ENCODE results near the gene SLC35G6. TPM values are rescaled to one million over a fixed set of nuclear protein-coding genes. Genes with fewer than 3 reads are reported as not detected.

The SLC35G6 gene
- total RNA-seq, 1 experiment from 2014 or later: not detected

DNA sequence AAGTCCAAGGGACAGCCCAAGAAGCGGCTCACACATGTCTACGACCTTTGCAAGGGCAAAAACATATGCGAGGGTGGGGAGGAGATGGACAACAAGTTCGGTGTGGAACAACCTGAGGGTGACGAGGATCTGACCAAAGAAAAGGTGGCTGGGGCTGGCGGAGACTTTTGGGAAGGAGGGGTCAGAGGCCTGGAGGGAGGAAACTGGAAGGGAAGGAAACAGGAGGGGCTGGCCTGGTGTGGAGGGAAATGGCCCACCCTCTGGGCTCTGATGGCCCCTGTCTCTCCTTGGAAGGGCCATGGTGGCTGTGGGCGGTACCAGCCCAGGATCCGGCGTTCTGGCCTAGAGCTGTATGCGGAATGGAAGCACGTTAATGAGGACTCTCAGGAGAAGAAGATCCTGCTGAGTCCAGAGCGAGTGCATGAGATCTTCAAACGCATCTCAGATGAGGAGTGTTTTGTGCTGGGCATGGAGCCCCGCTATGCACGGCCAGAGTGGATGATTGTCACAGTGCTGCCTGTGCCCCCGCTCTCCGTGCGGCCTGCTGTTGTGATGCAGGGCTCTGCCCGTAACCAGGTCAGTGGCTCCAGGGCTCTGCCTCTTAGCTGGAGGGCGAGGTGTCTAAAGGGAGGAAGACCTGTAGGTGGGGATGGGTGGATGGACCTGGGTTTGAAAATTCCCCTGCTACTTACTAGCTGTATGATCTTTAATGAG is 15.4 kb downstream of the SLC35G6 start:
- Histone ChIP-seq H3K9me2 (replicated peaks; ENCODE audit: low read length) (no peaks in the 10 kb centered on the region), H3K4me3 (ENCODE audit: low read length) (no peak overlapping the region), H2AFZ (ENCODE audit: low read length) (no peak overlapping the region), H3K4me2 (ENCODE audit: low read length) (no peak overlapping the region), H3K9me3 (ENCODE audit: low read length) (no peaks in the 10 kb centered on the region), H4K20me1 (ENCODE audit: low read length) (peaks cover 22% of the 10 kb centered on the region), H3K4me1 (ENCODE audit: insufficient read depth, low read length) (no peaks in the 10 kb centered on the region), H3K9ac (ENCODE audit: low read length) (no peak overlapping the region), H3K79me2 (ENCODE audit: low read length) (peaks cover 43% of the 10 kb centered on the region), H3K27ac (ENCODE audit: low read length) (no peak overlapping the region), H3K27me3 (ENCODE audit: low read length) (no peaks in the 10 kb centered on the region), H3F3A (ENCODE audit: low read length, unreplicated experiment) (no peaks in the 10 kb centered on the region), H3K36me3 (ENCODE audit: low read depth, low read length) (peaks cover 50% of the 10 kb centered on the region)
- ChIA-PET POLR2A (ENCODE audit: unreplicated experiment) (no interaction called here), CTCF (no interaction called here)
- intact Hi-C loops (cut with micrococcal nuclease): no loop called here
- DNase-seq (no peak), ATAC-seq (no peak)
- TF ChIP-seq EZH2phosphoT487 (IDR thresholded peaks at IDR 0.05; ENCODE audit: borderline replicate concordance, low read length) (no peak), EZH2 (IDR thresholded peaks at IDR 0.05; ENCODE audit: low read length, unreplicated experiment) (no peak)
- TF ChIP-seq, protein P1, sequence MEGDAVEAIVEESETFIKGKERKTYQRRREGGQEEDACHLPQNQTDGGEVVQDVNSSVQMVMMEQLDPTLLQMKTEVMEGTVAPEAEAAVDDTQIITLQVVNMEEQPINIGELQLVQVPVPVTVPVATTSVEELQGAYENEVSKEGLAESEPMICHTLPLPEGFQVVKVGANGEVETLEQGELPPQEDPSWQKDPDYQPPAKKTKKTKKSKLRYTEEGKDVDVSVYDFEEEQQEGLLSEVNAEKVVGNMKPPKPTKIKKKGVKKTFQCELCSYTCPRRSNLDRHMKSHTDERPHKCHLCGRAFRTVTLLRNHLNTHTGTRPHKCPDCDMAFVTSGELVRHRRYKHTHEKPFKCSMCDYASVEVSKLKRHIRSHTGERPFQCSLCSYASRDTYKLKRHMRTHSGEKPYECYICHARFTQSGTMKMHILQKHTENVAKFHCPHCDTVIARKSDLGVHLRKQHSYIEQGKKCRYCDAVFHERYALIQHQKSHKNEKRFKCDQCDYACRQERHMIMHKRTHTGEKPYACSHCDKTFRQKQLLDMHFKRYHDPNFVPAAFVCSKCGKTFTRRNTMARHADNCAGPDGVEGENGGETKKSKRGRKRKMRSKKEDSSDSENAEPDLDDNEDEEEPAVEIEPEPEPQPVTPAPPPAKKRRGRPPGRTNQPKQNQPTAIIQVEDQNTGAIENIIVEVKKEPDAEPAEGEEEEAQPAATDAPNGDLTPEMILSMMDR (conservative IDR thresholded peaks at IDR 0.05; ENCODE audit: low read depth, low read length): no peak
- BruUV-seq (replicated peaks): TSS peak; percentile 62

- DNase-seq: no peak
- H3K79me2 ChIP-seq (ENCODE audit: low read length): peaks cover 37% of the 10 kb centered on the region
- H4K20me1 ChIP-seq (ENCODE audit: low read length): peaks cover 17% of the 10 kb centered on the region
- ChIA-PET CTCF (no interaction called here), POLR2A (ENCODE audit: unreplicated experiment) (no interaction called here)
- intact Hi-C loops (cut with micrococcal nuclease): no loop called here
- no peaks in the 10 kb centered on the region for H3K4me1 ChIP-seq (ENCODE audit: insufficient read depth, low read length)
- H3F3A ChIP-seq (ENCODE audit: low read length, unreplicated experiment): no peaks in the 10 kb centered on the region
- H3K4me2 ChIP-seq (ENCODE audit: low read length): no peak overlapping the region
- no peaks in the 10 kb centered on the region for H3K27me3 ChIP-seq (ENCODE audit: low read length)
- H3K9me2 ChIP-seq (replicated peaks; ENCODE audit: low read length): no peaks in the 10 kb centered on the region
- H3K9me3 ChIP-seq (ENCODE audit: low read length): no peaks in the 10 kb centered on the region
- no peak for ATAC-seq
- H3K4me3 ChIP-seq (ENCODE audit: low read length): no peak overlapping the region
- no peak for TF ChIP-seq EZH2 (IDR thresholded peaks at IDR 0.05; ENCODE audit: low read length, unreplicated experiment)
- no peak overlapping the region for H3K27ac ChIP-seq (ENCODE audit: low read length)
- no TSS peak for BruUV-seq (replicated peaks)
- H2AFZ ChIP-seq (ENCODE audit: low read length): no peak overlapping the region
- H3K36me3 ChIP-seq (ENCODE audit: low read depth, low read length): peaks cover 52% of the 10 kb centered on the region
- no peak overlapping the region for H3K9ac ChIP-seq (ENCODE audit: low read length)
Measured at GRCh38 chr17:7497228-7497627, 16.0 kb downstream of the SLC35G6 start.

DNA sequence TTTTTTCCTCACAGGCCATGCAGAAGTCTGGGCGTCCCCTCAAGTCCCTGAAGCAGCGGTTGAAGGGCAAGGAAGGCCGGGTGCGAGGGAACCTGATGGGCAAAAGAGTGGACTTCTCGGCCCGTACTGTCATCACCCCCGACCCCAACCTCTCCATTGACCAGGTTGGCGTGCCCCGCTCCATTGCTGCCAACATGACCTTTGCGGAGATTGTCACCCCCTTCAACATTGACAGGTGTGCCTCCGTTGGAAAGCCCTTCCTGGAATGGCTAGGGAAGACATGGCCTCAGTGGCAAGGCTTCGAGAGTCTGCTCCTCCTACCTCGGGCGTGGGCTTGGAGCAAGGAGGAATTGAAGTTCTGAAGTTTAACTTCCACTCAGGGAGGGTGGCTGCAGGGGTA is 16.4 kb downstream of the SLC35G6 start:
- no peak for ATAC-seq
- H4K20me1 ChIP-seq (ENCODE audit: low read length): peaks cover 15% of the 10 kb centered on the region
- H3K27ac ChIP-seq (ENCODE audit: low read length): no peak overlapping the region
- no peaks in the 10 kb centered on the region for H3K4me1 ChIP-seq (ENCODE audit: insufficient read depth, low read length)
- no peaks in the 10 kb centered on the region for H3F3A ChIP-seq (ENCODE audit: low read length, unreplicated experiment)
- no peak overlapping the region for H2AFZ ChIP-seq (ENCODE audit: low read length)
- TF ChIP-seq EZH2 (IDR thresholded peaks at IDR 0.05; ENCODE audit: low read length, unreplicated experiment): no peak
- no peak for TF ChIP-seq EZH2phosphoT487 (IDR thresholded peaks at IDR 0.05; ENCODE audit: borderline replicate concordance, low read length)
- TF ChIP-seq, protein P1 (conservative IDR thresholded peaks at IDR 0.05; ENCODE audit: low read depth, low read length): no peak
- no peaks in the 10 kb centered on the region for H3K9me3 ChIP-seq (ENCODE audit: low read length)
- intact Hi-C loops (cut with micrococcal nuclease): no loop called here
- POLR2A ChIA-PET (ENCODE audit: unreplicated experiment): no interaction called here
- no peak for DNase-seq
- H3K27me3 ChIP-seq (ENCODE audit: low read length): no peaks in the 10 kb centered on the region
- H3K4me2 ChIP-seq (ENCODE audit: low read length): no peak overlapping the region
- no TSS peak for BruUV-seq (replicated peaks)
- CTCF ChIA-PET: no interaction called here
- H3K4me3 ChIP-seq (ENCODE audit: low read length): no peak overlapping the region
- peaks cover 32% of the 10 kb centered on the region for H3K79me2 ChIP-seq (ENCODE audit: low read length)
- H3K9me2 ChIP-seq (replicated peaks; ENCODE audit: low read length): no peaks in the 10 kb centered on the region
- H3K36me3 ChIP-seq (ENCODE audit: low read depth, low read length): peaks cover 55% of the 10 kb centered on the region
- no peak overlapping the region for H3K9ac ChIP-seq (ENCODE audit: low read length)
